ENCODE measurements around the gene CES3. TPM values are rescaled to one million over a fixed set of nuclear protein-coding genes. Genes with fewer than 3 reads are reported as not detected.
A peak's percentile ranks its signal among the peaks of the same experiment; 100 is the strongest.

The CES3 gene
- total RNA-seq, 1 donor from 2014 or later = 0.98 TPM

GRCh38 chr16:67013823-67014633 lies 53.0 kb downstream of the CES3 start:
- peak overlapping the region; percentile 66 for H3K27ac ChIP-seq
- DNase-seq (ENCODE audit: extremely low spot score in 2 of 2) = no peak
- intact Hi-C loops (cut with DNase I) = no loop called here
- H3K27me3 ChIP-seq = no peaks in the 10 kb centered on the region
- H3K9me3 ChIP-seq = no peaks in the 10 kb centered on the region
- no peaks in the 10 kb centered on the region for H3K36me3 ChIP-seq
- no peak for TF ChIP-seq POLR2A (IDR thresholded peaks at IDR 0.05)
- no peak for TF ChIP-seq POLR2AphosphoS5 (IDR thresholded peaks at IDR 0.05; ENCODE audit: insufficient read depth in 1 of 2, low read depth in 1 of 2)
- TF ChIP-seq, protein P1, sequence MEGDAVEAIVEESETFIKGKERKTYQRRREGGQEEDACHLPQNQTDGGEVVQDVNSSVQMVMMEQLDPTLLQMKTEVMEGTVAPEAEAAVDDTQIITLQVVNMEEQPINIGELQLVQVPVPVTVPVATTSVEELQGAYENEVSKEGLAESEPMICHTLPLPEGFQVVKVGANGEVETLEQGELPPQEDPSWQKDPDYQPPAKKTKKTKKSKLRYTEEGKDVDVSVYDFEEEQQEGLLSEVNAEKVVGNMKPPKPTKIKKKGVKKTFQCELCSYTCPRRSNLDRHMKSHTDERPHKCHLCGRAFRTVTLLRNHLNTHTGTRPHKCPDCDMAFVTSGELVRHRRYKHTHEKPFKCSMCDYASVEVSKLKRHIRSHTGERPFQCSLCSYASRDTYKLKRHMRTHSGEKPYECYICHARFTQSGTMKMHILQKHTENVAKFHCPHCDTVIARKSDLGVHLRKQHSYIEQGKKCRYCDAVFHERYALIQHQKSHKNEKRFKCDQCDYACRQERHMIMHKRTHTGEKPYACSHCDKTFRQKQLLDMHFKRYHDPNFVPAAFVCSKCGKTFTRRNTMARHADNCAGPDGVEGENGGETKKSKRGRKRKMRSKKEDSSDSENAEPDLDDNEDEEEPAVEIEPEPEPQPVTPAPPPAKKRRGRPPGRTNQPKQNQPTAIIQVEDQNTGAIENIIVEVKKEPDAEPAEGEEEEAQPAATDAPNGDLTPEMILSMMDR (IDR thresholded peaks at IDR 0.05) = peak in 1 of 3 experiments; percentile 16
- peak overlapping the region; percentile 54 to 64 for H3K4me3 ChIP-seq
- peaks cover 23% of the 10 kb centered on the region for H3K4me1 ChIP-seq

GRCh38 chr16:67014634-67015312 lies 53.7 kb downstream of the CES3 start:
- H3K9me3 ChIP-seq = no peaks in the 10 kb centered on the region
- TF ChIP-seq POLR2A (IDR thresholded peaks at IDR 0.05) = no peak
- TF ChIP-seq, protein P1 (IDR thresholded peaks at IDR 0.05) = no peak
- no peak for TF ChIP-seq POLR2AphosphoS5 (IDR thresholded peaks at IDR 0.05; ENCODE audit: insufficient read depth in 1 of 2, low read depth in 1 of 2)
- intact Hi-C loops (cut with DNase I) = loop anchor here (5.0 kb wide), 1 partner anchor 178 kb away; the partner anchor contains the start of genes E2F4 and EXOC3L1
- H3K27me3 ChIP-seq = no peaks in the 10 kb centered on the region
- H3K4me3 ChIP-seq = peak overlapping the region; percentile 54 to 64
- no peaks in the 10 kb centered on the region for H3K36me3 ChIP-seq
- H3K27ac ChIP-seq = no peak overlapping the region
- DNase-seq (ENCODE audit: extremely low spot score in 2 of 2) = peak in 1 of 2 donors; percentile 85
- H3K4me1 ChIP-seq = peaks cover 23% of the 10 kb centered on the region

- Histone ChIP-seq H3K36me3 (no peaks in the 10 kb centered on the region), H3K9me3 (no peaks in the 10 kb centered on the region), H3K27ac (no peak overlapping the region), H3K4me3 (no peak overlapping the region), H3K4me1 (peaks cover 23% of the 10 kb centered on the region), H3K27me3 (no peaks in the 10 kb centered on the region)
- DNase-seq (ENCODE audit: extremely low spot score in 2 of 2) = peak; percentile 64 to 76
- intact Hi-C loops (cut with DNase I) = loop anchor here (5.0 kb wide), 1 partner anchor 177 kb away; the partner anchor contains the start of genes E2F4 and EXOC3L1
- TF ChIP-seq, protein P1 (IDR thresholded peaks at IDR 0.05) = no peak
- TF ChIP-seq POLR2A (IDR thresholded peaks at IDR 0.05) (no peak), POLR2AphosphoS5 (IDR thresholded peaks at IDR 0.05; ENCODE audit: insufficient read depth in 1 of 2, low read depth in 1 of 2) (no peak)
These were observed 54.3 kb downstream of the CES3 start for GRCh38 chr16:67015313-67015731.

DNA sequence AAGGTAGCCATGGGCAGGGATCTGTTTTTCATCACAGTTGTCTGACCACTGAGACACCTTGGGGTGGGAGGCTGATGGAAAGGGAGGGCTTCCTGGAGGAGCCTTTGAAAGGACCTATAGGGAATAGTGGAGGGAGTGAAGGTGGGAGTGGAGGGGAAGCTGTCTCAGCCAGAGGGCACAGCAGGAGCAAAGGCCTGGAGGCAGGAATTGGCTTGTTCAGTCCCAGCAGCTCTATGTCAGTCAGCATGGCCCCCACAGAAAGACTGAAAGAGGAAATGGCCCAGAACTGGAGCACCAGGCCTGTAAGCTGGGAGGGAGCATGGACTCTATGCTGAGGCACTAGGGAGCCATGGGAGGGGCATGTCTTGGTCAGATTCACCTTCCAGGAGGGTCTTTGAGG lies 55.1 kb downstream of the CES3 start:
- H3K4me3 ChIP-seq = no peak overlapping the region
- DNase-seq (ENCODE audit: extremely low spot score in 2 of 2) = peak; percentile 55 to 72
- TF ChIP-seq POLR2A (IDR thresholded peaks at IDR 0.05) = no peak
- TF ChIP-seq, protein P1 (IDR thresholded peaks at IDR 0.05) = no peak
- no peak for TF ChIP-seq POLR2AphosphoS5 (IDR thresholded peaks at IDR 0.05; ENCODE audit: insufficient read depth in 1 of 2, low read depth in 1 of 2)
- no peak overlapping the region for H3K27ac ChIP-seq
- H3K4me1 ChIP-seq = peaks cover 23% of the 10 kb centered on the region
- H3K36me3 ChIP-seq = no peaks in the 10 kb centered on the region
- H3K27me3 ChIP-seq = no peaks in the 10 kb centered on the region
- no peaks in the 10 kb centered on the region for H3K9me3 ChIP-seq
- intact Hi-C loops (cut with DNase I) = loop anchor here (5.0 kb wide), 1 partner anchor 176 kb away; the partner anchor contains the start of genes E2F4 and EXOC3L1

Measured in vagina (tissue), 2 donors.